Subcutaneous adipose tissue (tissue), 4 donors: ENCODE measurements around the gene SUGCT. TPM values are rescaled to one million over a fixed set of nuclear protein-coding genes. Genes with fewer than 3 reads are reported as not detected.

ENCODE experiments used
- total RNA-seq, 4 donors: library from RNA; depleted of rRNA; stranded (reverse); fragments of >200 nt; gene quantifications; one replicate each; pipeline ENCODE4 v1.1.0, GENCODE V29; 2016
- TF ChIP-seq, protein P1 (sequence below): fragments of 450-650 bp; IDR thresholded peaks from one replicate; pipeline ENCODE4 v1.5.1; 2016; ENCODE audit warnings: low read depth, mild to moderate bottlenecking, control low read depth, antibody characterized with exemption, moderate library complexity

SUGCT gene
- total RNA-seq, 4 donors from 2014 or later = 1.1 to 3.1 (median 1.8) TPM

DNA sequence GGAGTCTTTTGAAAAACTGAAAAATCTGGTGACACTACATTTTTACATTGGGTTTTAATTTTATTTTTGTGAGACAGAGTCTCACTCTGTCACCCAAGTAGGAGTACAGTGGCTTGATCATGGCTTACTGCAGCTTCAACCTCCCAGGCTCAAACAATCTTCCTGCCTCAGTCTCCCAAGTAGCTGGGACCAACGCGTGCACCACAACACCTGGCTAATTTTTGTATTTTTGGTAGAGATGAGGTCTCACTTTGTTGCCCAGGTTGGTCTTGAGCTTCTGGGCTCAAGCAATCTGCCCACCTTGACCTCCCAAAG lies 11.9 kb upstream of the SUGCT start:
- TF ChIP-seq, protein P1, sequence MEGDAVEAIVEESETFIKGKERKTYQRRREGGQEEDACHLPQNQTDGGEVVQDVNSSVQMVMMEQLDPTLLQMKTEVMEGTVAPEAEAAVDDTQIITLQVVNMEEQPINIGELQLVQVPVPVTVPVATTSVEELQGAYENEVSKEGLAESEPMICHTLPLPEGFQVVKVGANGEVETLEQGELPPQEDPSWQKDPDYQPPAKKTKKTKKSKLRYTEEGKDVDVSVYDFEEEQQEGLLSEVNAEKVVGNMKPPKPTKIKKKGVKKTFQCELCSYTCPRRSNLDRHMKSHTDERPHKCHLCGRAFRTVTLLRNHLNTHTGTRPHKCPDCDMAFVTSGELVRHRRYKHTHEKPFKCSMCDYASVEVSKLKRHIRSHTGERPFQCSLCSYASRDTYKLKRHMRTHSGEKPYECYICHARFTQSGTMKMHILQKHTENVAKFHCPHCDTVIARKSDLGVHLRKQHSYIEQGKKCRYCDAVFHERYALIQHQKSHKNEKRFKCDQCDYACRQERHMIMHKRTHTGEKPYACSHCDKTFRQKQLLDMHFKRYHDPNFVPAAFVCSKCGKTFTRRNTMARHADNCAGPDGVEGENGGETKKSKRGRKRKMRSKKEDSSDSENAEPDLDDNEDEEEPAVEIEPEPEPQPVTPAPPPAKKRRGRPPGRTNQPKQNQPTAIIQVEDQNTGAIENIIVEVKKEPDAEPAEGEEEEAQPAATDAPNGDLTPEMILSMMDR = no peak

DNA sequence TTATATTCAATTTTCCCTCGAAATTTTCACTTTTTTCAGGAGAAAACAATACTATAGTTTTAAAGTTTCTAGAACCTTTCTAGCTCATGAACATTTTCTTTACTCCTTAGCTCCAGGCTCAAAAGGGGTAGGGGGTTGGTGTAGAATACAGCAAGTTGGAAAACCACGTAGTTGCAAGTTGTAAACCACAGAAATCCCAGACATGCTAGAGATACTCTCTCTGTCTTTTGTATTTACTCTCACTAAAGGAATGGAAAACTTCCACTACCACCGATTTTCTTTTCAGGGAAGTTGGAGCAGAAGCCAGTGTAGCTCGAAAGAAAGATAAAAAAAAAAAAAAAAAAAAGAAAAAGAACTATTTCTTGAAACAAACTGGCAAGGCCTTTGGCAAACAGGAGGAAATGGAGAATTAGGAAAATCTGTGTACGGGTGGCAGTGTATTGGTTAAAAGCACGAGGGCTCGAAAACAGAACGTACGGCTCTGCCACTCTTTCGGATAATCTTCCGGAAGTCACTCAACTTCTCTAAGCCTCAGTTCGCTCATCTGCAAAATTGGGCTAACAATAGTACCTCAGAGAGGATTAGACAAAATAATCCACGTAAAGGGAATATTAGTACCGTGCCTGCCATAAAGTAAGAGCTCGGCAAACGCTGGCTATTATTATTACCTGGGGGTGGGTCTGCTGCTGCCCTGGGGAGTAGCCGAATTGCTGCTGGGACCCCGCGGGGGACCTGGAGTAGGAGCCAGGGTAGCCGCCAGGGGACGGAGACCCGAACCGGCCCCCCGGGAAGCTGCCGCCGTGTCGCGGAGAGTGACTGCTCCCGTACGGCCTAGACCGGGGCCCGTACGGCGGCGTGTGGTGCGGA lies 1.0 kb upstream of the SUGCT start:
- TF ChIP-seq, protein P1 = no peak

DNA sequence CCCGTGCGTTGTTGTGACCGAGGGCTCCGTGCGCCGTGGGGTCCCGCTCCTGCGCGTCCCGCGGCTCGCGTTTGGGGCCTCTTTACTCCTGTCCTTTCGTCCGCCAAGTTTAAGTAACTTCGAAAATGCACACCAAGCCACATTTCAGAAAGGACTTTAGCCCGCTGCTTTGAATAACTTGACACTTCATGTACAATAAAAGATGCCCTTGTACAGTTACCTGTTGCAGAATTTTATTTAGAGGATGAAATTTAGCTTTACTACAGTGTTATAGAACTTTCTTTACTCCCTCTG lies 459 bp downstream of the SUGCT start:
- TF ChIP-seq, protein P1 = no peak

DNA sequence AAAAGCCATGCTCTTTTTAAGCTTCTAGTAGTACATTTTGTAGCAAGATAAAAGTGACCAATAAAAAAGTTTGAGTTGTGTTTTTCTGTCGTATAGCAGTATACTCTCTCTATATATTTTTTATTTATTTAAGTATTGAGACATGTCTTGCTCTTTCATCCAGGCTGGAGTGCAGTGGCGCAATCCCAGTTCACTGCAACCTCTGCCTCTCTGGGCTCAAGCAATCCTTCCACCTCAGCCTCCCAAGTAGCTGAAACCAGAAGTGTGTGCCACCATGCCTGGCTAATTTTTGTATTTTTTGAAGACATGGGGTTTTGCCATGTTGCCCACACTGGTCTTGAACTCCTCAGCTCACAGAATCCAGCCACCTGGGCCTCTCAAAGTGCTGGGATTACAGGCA lies 2.8 kb downstream of the SUGCT start:
- TF ChIP-seq, protein P1 = no peak

DNA sequence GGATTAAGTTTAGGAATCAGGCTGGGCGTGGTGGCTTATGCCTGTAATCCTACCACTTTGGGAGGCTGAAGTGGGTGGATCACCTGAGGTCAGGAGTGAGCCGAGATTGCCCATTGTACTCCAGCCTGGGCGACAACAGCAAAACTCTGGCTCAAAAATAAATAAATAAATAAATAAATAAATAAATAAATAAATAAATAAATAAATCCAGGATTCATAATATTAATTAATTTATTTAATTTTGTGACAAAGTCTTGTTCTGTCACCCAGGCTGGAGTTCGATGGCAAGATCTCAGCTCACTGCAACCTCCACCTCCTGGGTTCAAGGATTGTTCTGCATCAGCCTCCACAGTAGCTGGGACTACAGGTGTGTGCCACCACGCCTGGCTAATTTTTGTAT lies 4.2 kb downstream of the SUGCT start:
- TF ChIP-seq, protein P1 = no peak

DNA sequence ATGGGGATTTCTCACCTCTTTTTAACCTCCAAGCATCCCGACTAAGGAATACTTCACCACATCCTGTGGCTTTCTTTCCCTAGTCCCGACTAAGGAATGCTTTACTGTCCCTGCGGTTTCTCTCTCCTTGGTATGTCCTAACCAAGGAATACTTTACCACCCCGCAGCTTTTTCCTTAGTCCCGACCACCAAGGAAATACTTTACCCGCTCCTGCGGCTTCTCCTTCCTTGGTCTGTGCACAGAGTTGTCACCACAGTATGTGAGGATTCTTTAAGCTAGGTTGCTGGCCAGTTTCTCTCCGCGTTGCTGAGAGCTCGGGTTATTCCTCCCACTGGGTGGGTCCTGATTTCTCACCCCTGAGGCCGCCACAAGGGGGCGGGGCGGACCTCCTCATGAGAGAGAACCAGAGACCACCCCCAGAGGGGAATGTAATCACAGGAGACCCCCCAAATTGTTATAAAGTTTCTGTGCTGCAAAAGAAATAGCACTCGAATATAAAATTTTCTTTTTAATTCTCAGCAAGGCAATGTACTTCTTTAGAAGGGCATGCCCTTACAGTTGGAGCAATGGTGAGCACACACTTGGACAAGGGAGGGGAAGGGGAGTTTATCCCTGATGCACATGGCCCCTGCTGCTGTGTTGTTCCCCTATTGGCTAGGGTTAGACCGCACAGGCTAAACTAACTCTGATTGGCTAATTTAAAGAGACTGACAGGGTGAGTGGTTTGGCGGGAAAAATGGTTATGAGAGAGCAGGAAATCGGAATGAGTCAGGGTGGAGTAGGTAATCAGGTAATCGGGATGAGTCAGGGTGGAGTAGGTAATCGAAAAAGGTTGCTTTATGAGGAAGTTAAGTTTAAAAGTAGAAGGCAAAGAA lies 12.8 kb downstream of the SUGCT start:
- TF ChIP-seq, protein P1 = no peak

DNA sequence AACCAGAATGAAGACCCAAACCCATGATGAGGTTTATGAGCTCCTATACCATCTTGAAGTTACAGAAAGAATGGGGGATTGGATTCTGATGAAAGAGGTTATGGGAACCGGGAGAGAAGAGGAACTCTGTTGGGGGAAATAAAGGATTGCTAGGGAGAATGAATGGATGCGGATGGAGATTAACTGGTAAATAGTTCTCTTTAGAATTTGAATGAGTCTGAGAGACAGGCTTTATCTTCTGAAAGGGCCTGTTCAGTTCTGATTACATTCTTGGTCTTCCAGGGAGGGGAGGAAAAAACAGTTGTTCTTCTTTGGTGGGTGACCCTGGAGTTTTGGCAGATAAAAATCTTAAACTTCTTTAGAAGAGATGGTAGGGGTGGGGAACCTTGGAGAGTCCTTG lies 13.9 kb downstream of the SUGCT start:
- TF ChIP-seq, protein P1 = no peak
